Pulmonary artery endothelial cell (primary cell): ENCODE measurements around the gene MPC1. TPM values are rescaled to one million over a fixed set of nuclear protein-coding genes. Genes with fewer than 3 reads are reported as not detected.
A peak's percentile ranks its signal among the peaks of the same experiment; 100 is the strongest.
"Not testable (repeated sequence)": the region's sequence is repeated elsewhere in the genome, so short reads cannot be mapped to it uniquely, and the experiment has no call there.

Experiments
- DNase-seq: peaks from one replicate; pipeline ENCODE4 v3.0.0-alpha.2; 2011; ENCODE audit warnings: low read depth, low spot score
- total RNA-seq: library from RNA; depleted of rRNA; stranded (reverse); fragments of >200 nt; gene quantifications from 2 replicates; pipeline ENCODE4 v1.2.3, GENCODE V29; 2014

MPC1 gene
- total RNA-seq, 1 donor from 2014 or later = 21.7 TPM

- DNase-seq = no peak
These were observed 1.4 kb downstream of the MPC1 start for GRCh38 chr6:166381381-166381732.

- peak; percentile 71 for DNase-seq
These were observed 2.9 kb downstream of the MPC1 start for GRCh38 chr6:166379800-166380199.

- no peak for DNase-seq
These were observed 3.6 kb downstream of the MPC1 start for GRCh38 chr6:166379103-166379586.

GRCh38 chr6:166377721-166378120 is 5.0 kb downstream of the MPC1 start:
- no peak for DNase-seq

GRCh38 chr6:166375013-166375412 is 7.7 kb downstream of the MPC1 start:
- DNase-seq = no peak

GRCh38 chr6:166370489-166370888 is 12.3 kb downstream of the MPC1 start:
- DNase-seq = no peak

GRCh38 chr6:166369782-166370181 is 13.0 kb downstream of the MPC1 start:
- no peak for DNase-seq

GRCh38 chr6:166366921-166367320 is 15.8 kb downstream of the MPC1 start:
- no peak for DNase-seq

GRCh38 chr6:166365806-166366205 is 16.9 kb downstream of the MPC1 start:
- no peak for DNase-seq

GRCh38 chr6:166365221-166365620 is 17.5 kb downstream of the MPC1 start:
- peak; percentile 63 for DNase-seq

GRCh38 chr6:166364456-166364855 is 18.3 kb downstream of the MPC1 start:
- DNase-seq = no peak

- DNase-seq = not testable (repeated sequence)
These were observed 20.3 kb downstream of the MPC1 start for GRCh38 chr6:166362427-166362826.

- DNase-seq = no peak
These were observed 21.7 kb downstream of the MPC1 start for GRCh38 chr6:166361077-166361429.

GRCh38 chr6:166360243-166361076 is 22.3 kb downstream of the MPC1 start:
- DNase-seq = no peak

GRCh38 chr6:166355552-166355951 is 27.2 kb downstream of the MPC1 start:
- DNase-seq = no peak

- no peak for DNase-seq
These were observed 27.8 kb downstream of the MPC1 start for GRCh38 chr6:166354965-166355364.

- DNase-seq = no peak
These were observed 28.6 kb downstream of the MPC1 start for GRCh38 chr6:166354143-166354542.

GRCh38 chr6:166353507-166353906 is 29.2 kb downstream of the MPC1 start:
- no peak for DNase-seq

- DNase-seq = no peak
These were observed 29.8 kb downstream of the MPC1 start for GRCh38 chr6:166352923-166353322.

GRCh38 chr6:166351715-166352285 is 30.9 kb downstream of the MPC1 start:
- DNase-seq = no peak

- DNase-seq = no peak
These were observed 34.3 kb downstream of the MPC1 start for GRCh38 chr6:166348305-166348949.

GRCh38 chr6:166346965-166347364 is 35.8 kb downstream of the MPC1 start:
- DNase-seq = no peak

- no peak for DNase-seq
These were observed 36.3 kb downstream of the MPC1 start for GRCh38 chr6:166346449-166346848.
